Transverse colon (tissue), 4 donors: Measurements from ENCODE around the gene PDE3B. TPM values are rescaled to one million over a fixed set of nuclear protein-coding genes. Genes with fewer than 3 reads are reported as not detected.

Experiments
- DNase-seq: peaks from one replicate; pipeline ENCODE4 v3.0.0-alpha.2; 2019
- H3K27ac ChIP-seq, 4 donors: fragments of 200-600 bp; sonication (generic); 2 replicates each; pipeline ENCODE4 v1.5.1; 2016 to 2018; ENCODE audit warnings: inconsistent platforms in 4 of 4
- H3K27me3 ChIP-seq: fragments of 200-600 bp; sonication (generic); 2 replicates; pipeline ENCODE4 v1.5.1; 2017; ENCODE audit warnings: inconsistent platforms
- H3K36me3 ChIP-seq, 4 donors: fragments of 200-600 bp; sonication (generic); 2 replicates each; pipeline ENCODE4 v1.5.1; 2017 to 2019; ENCODE audit warnings: inconsistent platforms in 4 of 4
- H3K4me1 ChIP-seq, 4 donors: fragments of 200-600 bp; sonication (generic); 2 replicates each; pipeline ENCODE4 v1.5.1; 2017 to 2020; ENCODE audit warnings: inconsistent platforms in 4 of 4
- H3K4me3 ChIP-seq, 4 donors: fragments of 200-600 bp; sonication (generic); 1 replicate in 1 of 4; 2 replicates in 3 of 4; pipeline versions ENCODE4 v1.5.1 to v1.6.1; 2017 to 2019; ENCODE audit warnings: inconsistent platforms in 4 of 4
- H3K9me3 ChIP-seq, 2 donors: fragments of 200-600 bp; sonication (generic); 2 replicates each; pipeline ENCODE4 v1.5.1; 2017 to 2019; ENCODE audit warnings: inconsistent platforms in 2 of 2
- CTCF ChIP-seq, 5 experiments: fragments of 200-600 bp in 3 of 5; fragments of 450-650 bp in 2 of 5; sonication (generic) in 3 of 5; IDR thresholded peaks; 1 replicate in 2 of 5; 2 replicates in 3 of 5; pipeline ENCODE4 v1.5.1; 2016 to 2017; ENCODE audit warnings: antibody characterized with exemption in 5 of 5, inconsistent platforms in 3 of 5, mild to moderate bottlenecking in 2 of 5, moderate library complexity in 1 of 5
- EP300 ChIP-seq: sonication (generic); formaldehyde crosslinking; IDR thresholded peaks from one replicate; pipeline ENCODE4 v1.6.1; 2017; ENCODE audit warnings: antibody characterized with exemption, low read depth
- POLR2A ChIP-seq: fragments of 450-650 bp; IDR thresholded peaks from one replicate; pipeline ENCODE4 v1.6.1; 2016; ENCODE audit warnings: antibody characterized with exemption, mild to moderate bottlenecking, moderate library complexity
- POLR2AphosphoS5 ChIP-seq, 3 donors: sonication (generic); formaldehyde crosslinking; IDR thresholded peaks; one replicate each; pipeline ENCODE4 v1.6.1; 2016; ENCODE audit warnings: antibody characterized with exemption in 3 of 3
- WGBS, 2 donors: methylation state at CpG; one replicate each; pipeline ENCODE4 v1.1.5; 2018; ENCODE audit warnings: low coverage in 1 of 2; 5-methylcytosine and 5-hydroxymethylcytosine counted together
- in situ Hi-C, 4 donors: fragments of 200-750 bp; cut with MboI; loops; one replicate each; pipeline versions ENCODE4 v1.15.0 to v1.15.1; 2017; ENCODE audit warnings: low sequenced_read_pairs in 3 of 4, low pct_ligation_motif_present in 1 of 4, low pct_unique_long_range_greater_than_20kb in 1 of 4
- intact Hi-C: fragments of 100-400 bp; cut with DNase I; formaldehyde crosslinking; loops from one replicate; pipeline ENCODE4 v1.15.1; 2023; ENCODE audit warnings: low total_unique reads
- total RNA-seq, 4 donors: library from RNA; depleted of rRNA; stranded (reverse); fragments of >200 nt; gene quantifications; one replicate each; pipeline ENCODE4 v1.1.0, GENCODE V29; 2016

PDE3B gene
- total RNA-seq, 4 donors from 2014 or later, result 48.1 to 91.1 (median 66.1) TPM

- peaks cover 0 to 29% (median 7%) of the 10 kb centered on the region in 4 donors for H3K4me1 ChIP-seq
- no peak for DNase-seq
- intact Hi-C loops (loop anchor here (5.0 kb wide), 1 partner anchor 50 kb away; no protein-coding TSS in a partner anchor), in situ Hi-C loops (no loop called here)
- H3K36me3 ChIP-seq, result no peaks in the 10 kb centered on the region
- 37 to 77% methylated on average over 2 of the region's 2 CpGs for WGBS, 2 donors
- no peaks in the 10 kb centered on the region for H3K27me3 ChIP-seq
- peak overlapping the region; percentile 8 to 24 (median 22) for H3K27ac ChIP-seq
- no peak for TF ChIP-seq POLR2AphosphoS5 (IDR thresholded peaks at IDR 0.05)
- no peak for TF ChIP-seq POLR2A
- no peak for TF ChIP-seq CTCF (IDR thresholded peaks at IDR 0.05)
- no peak for TF ChIP-seq EP300
- no peaks in the 10 kb centered on the region for H3K9me3 ChIP-seq
- no peak overlapping the region for H3K4me3 ChIP-seq
Measured at GRCh38 chr11:14672635-14673034, 29.0 kb downstream of the PDE3B start.

GRCh38 chr11:14673421-14673820 lies 29.8 kb downstream of the PDE3B start:
- intact Hi-C loops (loop anchor here (5.0 kb wide), 1 partner anchor 49 kb away; no protein-coding TSS in a partner anchor), in situ Hi-C loops (no loop called here)
- H3K4me3 ChIP-seq, result no peak overlapping the region
- no peaks in the 10 kb centered on the region for H3K9me3 ChIP-seq
- DNase-seq, result no peak
- TF ChIP-seq POLR2A (no peak), EP300 (no peak), CTCF (IDR thresholded peaks at IDR 0.05) (no peak), POLR2AphosphoS5 (IDR thresholded peaks at IDR 0.05) (no peak)
- H3K4me1 ChIP-seq, result peaks cover 0 to 25% (median 7%) of the 10 kb centered on the region in 4 donors
- no peak overlapping the region for H3K27ac ChIP-seq
- 85 to 97% methylated on average over 3 to 4 of the region's 4 CpGs for WGBS, 2 donors
- H3K27me3 ChIP-seq, result no peaks in the 10 kb centered on the region
- no peaks in the 10 kb centered on the region for H3K36me3 ChIP-seq

- intact Hi-C loops (loop anchor here (5.0 kb wide), 1 partner anchor 48 kb away; no protein-coding TSS in a partner anchor), in situ Hi-C loops (no loop called here)
- no peak overlapping the region for H3K27ac ChIP-seq
- H3K4me1 ChIP-seq, result peaks cover 0 to 23% (median 7%) of the 10 kb centered on the region in 4 donors
- TF ChIP-seq POLR2A, result no peak
- TF ChIP-seq CTCF (IDR thresholded peaks at IDR 0.05), result no peak
- TF ChIP-seq POLR2AphosphoS5 (IDR thresholded peaks at IDR 0.05), result no peak
- no peak for TF ChIP-seq EP300
- WGBS, 2 donors, result 75 to 81% methylated on average over 8 of the region's 8 CpGs
- no peaks in the 10 kb centered on the region for H3K36me3 ChIP-seq
- no peaks in the 10 kb centered on the region for H3K9me3 ChIP-seq
- H3K4me3 ChIP-seq, result no peak overlapping the region
- no peaks in the 10 kb centered on the region for H3K27me3 ChIP-seq
- DNase-seq, result no peak
Measured at GRCh38 chr11:14673824-14674405, 30.3 kb downstream of the PDE3B start.

- peaks cover 0 to 19% (median 7%) of the 10 kb centered on the region in 4 donors for H3K4me1 ChIP-seq
- H3K27ac ChIP-seq, result peak overlapping the region; percentile 17 to 56 (median 48)
- H3K36me3 ChIP-seq, result no peaks in the 10 kb centered on the region
- DNase-seq, result no peak
- no peaks in the 10 kb centered on the region for H3K27me3 ChIP-seq
- WGBS, 2 donors, result 66 to 74% methylated on average over 2 of the region's 2 CpGs
- intact Hi-C loops (no loop called here), in situ Hi-C loops (no loop called here)
- no peak overlapping the region for H3K4me3 ChIP-seq
- peaks cover 0 to 3% of the 10 kb centered on the region in 2 donors for H3K9me3 ChIP-seq
- TF ChIP-seq POLR2A (no peak), POLR2AphosphoS5 (IDR thresholded peaks at IDR 0.05) (peak in 1 of 3 donors; percentile 21)
Measured at GRCh38 chr11:14676068-14676467, 32.5 kb downstream of the PDE3B start.
